Neural cell (in vitro differentiated cells): ENCODE data around the gene COG4. TPM values are rescaled to one million over a fixed set of nuclear protein-coding genes. Genes with fewer than 3 reads are reported as not detected.

Source experiments
- H2AFZ ChIP-seq: fragments of 200-600, 300-800 bp; sonication (generic), shearing (Covaris generic); 2 replicates; pipeline ENCODE4 v1.6.0; 2014; ENCODE audit warnings: low read depth, mild to moderate bottlenecking, antibody characterized with exemption, low read length, moderate library complexity
- H3F3A ChIP-seq: fragments of 200-600 bp; shearing (Covaris generic); 2 replicates; pipeline ENCODE4 v1.6.1; 2016; ENCODE audit warnings: mild to moderate bottlenecking, moderate library complexity, mixed read lengths, antibody characterized with exemption, low read length; ENCODE audit not compliant: insufficient read depth, poor library complexity, severe bottlenecking
- H3K27ac ChIP-seq: fragments of 200-600, 300-800 bp; sonication (generic), shearing (Covaris generic); 2 replicates; pipeline ENCODE4 v1.5.1; 2014; ENCODE audit warnings: mild to moderate bottlenecking, low read length, moderate library complexity
- H3K27me3 ChIP-seq: fragments of 300-800, 200-600 bp; sonication (generic), shearing (Covaris generic); 2 replicates; pipeline ENCODE4 v1.6.0; 2014; ENCODE audit warnings: mild to moderate bottlenecking, low read depth, low read length, moderate library complexity; ENCODE audit not compliant: insufficient read depth
- H3K36me3 ChIP-seq: fragments of 300-800, 200-600 bp; sonication (generic), shearing (Covaris generic); 2 replicates; pipeline ENCODE4 v1.5.1; 2014; ENCODE audit warnings: mild to moderate bottlenecking, antibody characterized with exemption, low read length, moderate library complexity; ENCODE audit not compliant: insufficient read depth
- H3K4me2 ChIP-seq: fragments of 300-800, 200-600 bp; sonication (generic), shearing (Covaris generic); 2 replicates; pipeline ENCODE4 v1.6.0; 2014; ENCODE audit warnings: mild to moderate bottlenecking, low read length
- H3K4me3 ChIP-seq: fragments of 300-800, 200-600 bp; sonication (generic), shearing (Covaris generic); 2 replicates; pipeline ENCODE4 v1.5.1; 2014; ENCODE audit warnings: mild to moderate bottlenecking, low read length, moderate library complexity
- H3K79me2 ChIP-seq: fragments of 200-600 bp; shearing (Covaris generic); replicated peaks from 2 replicates; pipeline ENCODE4 v1.6.0; 2014; ENCODE audit warnings: mild to moderate bottlenecking, low read length, moderate library complexity; ENCODE audit not compliant: insufficient read depth
- H3K9ac ChIP-seq: fragments of 300-800, 200-600 bp; sonication (generic), shearing (Covaris generic); 2 replicates; pipeline ENCODE4 v1.6.1; 2016; ENCODE audit warnings: mild to moderate bottlenecking, low read length, mixed read lengths
- H3K9me2 ChIP-seq: fragments of 200-600 bp; shearing (Covaris generic); 2 replicates; pipeline ENCODE4 v1.6.1; 2016; ENCODE audit warnings: mild to moderate bottlenecking, low read length, mixed read lengths; ENCODE audit not compliant: insufficient read depth
- H3K9me3 ChIP-seq: fragments of 200-600, 300-800 bp; sonication (generic), shearing (Covaris generic); 2 replicates; pipeline ENCODE4 v1.6.1; 2016; ENCODE audit warnings: mild to moderate bottlenecking, mixed run types, low read length, moderate library complexity, mixed read lengths
- H4K20me1 ChIP-seq: fragments of 200-600 bp; shearing (Covaris generic); 2 replicates; pipeline ENCODE4 v1.6.1; 2016; ENCODE audit warnings: mild to moderate bottlenecking, mixed run types; ENCODE audit not compliant: insufficient read depth
- CTCF ChIP-seq: fragments of 450-650 bp; IDR thresholded peaks from 2 replicates; pipeline ENCODE4 v1.5.1; 2014; ENCODE audit warnings: antibody characterized with exemption, mild to moderate bottlenecking, moderate library complexity; ENCODE audit not compliant: poor library complexity, severe bottlenecking
- EP300 ChIP-seq: fragments of 450-650 bp; conservative IDR thresholded peaks from 2 replicates; pipeline ENCODE4 v1.6.1; 2014; ENCODE audit warnings: antibody characterized with exemption, mild to moderate bottlenecking, moderate library complexity; ENCODE audit not compliant: poor library complexity, severe bottlenecking
- EZH2 ChIP-seq: fragments of 200-600, 300-800 bp; shearing (Covaris generic), sonication (generic); IDR thresholded peaks from 2 replicates; pipeline ENCODE4 v1.6.1; 2014; ENCODE audit warnings: antibody characterized with exemption, low read length, borderline replicate concordance, mild to moderate bottlenecking; ENCODE audit not compliant: insufficient read depth, poor library complexity, severe bottlenecking
- MXI1 ChIP-seq: fragments of 450-650 bp; conservative IDR thresholded peaks from 2 replicates; pipeline ENCODE4 v1.6.1; 2014; ENCODE audit warnings: antibody characterized with exemption, mild to moderate bottlenecking; ENCODE audit not compliant: poor library complexity, severe bottlenecking
- POLR2AphosphoS5 ChIP-seq: IDR thresholded peaks from 2 replicates; pipeline ENCODE4 v1.6.1; 2012
- RAD21 ChIP-seq: fragments of 450-650 bp; conservative IDR thresholded peaks from 2 replicates; pipeline ENCODE4 v1.6.1; 2014; ENCODE audit warnings: antibody characterized with exemption, mild to moderate bottlenecking, moderate library complexity
- SMC3 ChIP-seq: fragments of 450-650 bp; conservative IDR thresholded peaks from 2 replicates; pipeline ENCODE4 v1.6.1; 2014; ENCODE audit warnings: antibody characterized with exemption, mild to moderate bottlenecking, moderate library complexity; ENCODE audit not compliant: poor library complexity
- TAF1 ChIP-seq: IDR thresholded peaks from 2 replicates; pipeline ENCODE4 v1.6.1; 2012; ENCODE audit warnings: low read depth
- polyA plus RNA-seq: library from polyadenylated mRNA; depleted of rRNA; stranded (reverse); fragments of >200 nt; gene quantifications from 2 replicates; pipeline ENCODE4 v1.2.3, GENCODE V29; 2014
- TF ChIP-seq, protein P1 (sequence below): IDR thresholded peaks from 2 replicates; pipeline ENCODE4 v1.6.1; 2012; ENCODE audit warnings: borderline replicate concordance

The COG4 gene
- polyA plus RNA-seq, 1 donor from 2014 or later = 185 TPM

GRCh38 chr16:70448075-70448474 is 75.3 kb downstream of the COG4 start:
- no peak overlapping the region for H2AFZ ChIP-seq
- H3F3A ChIP-seq = no peaks in the 10 kb centered on the region
- no peak overlapping the region for H3K9ac ChIP-seq
- H3K27ac ChIP-seq = no peak overlapping the region
- H3K9me3 ChIP-seq = no peaks in the 10 kb centered on the region
- H3K79me2 ChIP-seq = no peaks in the 10 kb centered on the region
- no peaks in the 10 kb centered on the region for H4K20me1 ChIP-seq
- no peaks in the 10 kb centered on the region for H3K9me2 ChIP-seq
- TF ChIP-seq POLR2AphosphoS5 (no peak), SMC3 (no peak), RAD21 (no peak)
- TF ChIP-seq, protein P1, sequence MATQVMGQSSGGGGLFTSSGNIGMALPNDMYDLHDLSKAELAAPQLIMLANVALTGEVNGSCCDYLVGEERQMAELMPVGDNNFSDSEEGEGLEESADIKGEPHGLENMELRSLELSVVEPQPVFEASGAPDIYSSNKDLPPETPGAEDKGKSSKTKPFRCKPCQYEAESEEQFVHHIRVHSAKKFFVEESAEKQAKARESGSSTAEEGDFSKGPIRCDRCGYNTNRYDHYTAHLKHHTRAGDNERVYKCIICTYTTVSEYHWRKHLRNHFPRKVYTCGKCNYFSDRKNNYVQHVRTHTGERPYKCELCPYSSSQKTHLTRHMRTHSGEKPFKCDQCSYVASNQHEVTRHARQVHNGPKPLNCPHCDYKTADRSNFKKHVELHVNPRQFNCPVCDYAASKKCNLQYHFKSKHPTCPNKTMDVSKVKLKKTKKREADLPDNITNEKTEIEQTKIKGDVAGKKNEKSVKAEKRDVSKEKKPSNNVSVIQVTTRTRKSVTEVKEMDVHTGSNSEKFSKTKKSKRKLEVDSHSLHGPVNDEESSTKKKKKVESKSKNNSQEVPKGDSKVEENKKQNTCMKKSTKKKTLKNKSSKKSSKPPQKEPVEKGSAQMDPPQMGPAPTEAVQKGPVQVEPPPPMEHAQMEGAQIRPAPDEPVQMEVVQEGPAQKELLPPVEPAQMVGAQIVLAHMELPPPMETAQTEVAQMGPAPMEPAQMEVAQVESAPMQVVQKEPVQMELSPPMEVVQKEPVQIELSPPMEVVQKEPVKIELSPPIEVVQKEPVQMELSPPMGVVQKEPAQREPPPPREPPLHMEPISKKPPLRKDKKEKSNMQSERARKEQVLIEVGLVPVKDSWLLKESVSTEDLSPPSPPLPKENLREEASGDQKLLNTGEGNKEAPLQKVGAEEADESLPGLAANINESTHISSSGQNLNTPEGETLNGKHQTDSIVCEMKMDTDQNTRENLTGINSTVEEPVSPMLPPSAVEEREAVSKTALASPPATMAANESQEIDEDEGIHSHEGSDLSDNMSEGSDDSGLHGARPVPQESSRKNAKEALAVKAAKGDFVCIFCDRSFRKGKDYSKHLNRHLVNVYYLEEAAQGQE = no peak
- H3K4me2 ChIP-seq = no peak overlapping the region
- H3K4me3 ChIP-seq = no peak overlapping the region
- no peaks in the 10 kb centered on the region for H3K27me3 ChIP-seq
- H3K36me3 ChIP-seq = no peaks in the 10 kb centered on the region

GRCh38 chr16:70444249-70445063 is 78.9 kb downstream of the COG4 start:
- TF ChIP-seq MXI1 (no peak), CTCF (no peak), EP300 (no peak), EZH2 (no peak), RAD21 (no peak), TAF1 (no peak), SMC3 (no peak), POLR2AphosphoS5 (no peak)
- TF ChIP-seq, protein P1 = no peak
- no peaks in the 10 kb centered on the region for H3F3A ChIP-seq
- H3K27ac ChIP-seq = no peak overlapping the region
- no peak overlapping the region for H3K9ac ChIP-seq
- H3K27me3 ChIP-seq = no peaks in the 10 kb centered on the region
- no peak overlapping the region for H3K4me3 ChIP-seq
- H3K36me3 ChIP-seq = no peaks in the 10 kb centered on the region
- no peak overlapping the region for H3K4me2 ChIP-seq
- H3K9me3 ChIP-seq = no peaks in the 10 kb centered on the region
- no peak overlapping the region for H2AFZ ChIP-seq
- no peaks in the 10 kb centered on the region for H3K9me2 ChIP-seq
- no peaks in the 10 kb centered on the region for H3K79me2 ChIP-seq
- no peaks in the 10 kb centered on the region for H4K20me1 ChIP-seq
